A549 (cell line): ENCODE data around the gene EP400. TPM values are rescaled to one million over a fixed set of nuclear protein-coding genes. Genes with fewer than 3 reads are reported as not detected.

Experiments used
- ATAC-seq, 2 experiments: fragments of 200-7000 bp in 1 of 2; fragments of >200 bp in 1 of 2; cut with Nextera tagmentation in 1 of 2; cut with Tn5 transposase in 1 of 2; 3 replicates each; pipeline versions ENCODE4 v1.8.0 to v1.9.1; 2018 to 2020; ENCODE audit warnings: mild to moderate bottlenecking in 1 of 2, moderate library complexity in 1 of 2
- CTCF ChIA-PET: fragments of 300-600 bp; sonication (Branson Sonifier 250); formaldehyde crosslinking; extraction: SDS; loops from one replicate; lab custom pipeline; 2021; ENCODE audit warnings: antibody characterized with exemption, inconsistent platforms; lab: Yijun Ruan, JAX
- POLR2A ChIA-PET: fragments of 350-600 bp; formaldehyde crosslinking; extraction: SDS; loops from one replicate; lab custom pipeline; 2021; ENCODE audit warnings: antibody characterized with exemption, inconsistent platforms; lab: Yijun Ruan, JAX
- DNase-seq, 2 experiments: peaks; one replicate each; pipeline versions ENCODE4 v3.0.0 to v3.0.0-alpha.2; 2011 to 2016; ENCODE audit warnings: low read depth in 1 of 2, low spot score in 1 of 2
- FAIRE-seq: peaks from 2 replicates; lab custom pipeline; 2011; peaks lifted over from hg19 to GRCh38; lab: Jason Lieb, UNC
- H3K27ac ChIP-seq, 2 experiments: fragments of >200 bp; sonication (Bioruptor Twin); formaldehyde crosslinking; 3 replicates each; pipeline ENCODE4 v1.5.1; 2016 to 2017
- H3K4me1 ChIP-seq: fragments of >200 bp; sonication (Bioruptor Twin); formaldehyde crosslinking; 3 replicates; pipeline ENCODE4 v1.6.1; 2016
- H3K4me2 ChIP-seq: fragments of >200 bp; sonication (Bioruptor Twin); formaldehyde crosslinking; 3 replicates; pipeline ENCODE4 v1.6.1; 2016
- H3K4me3 ChIP-seq: fragments of >200 bp; sonication (Bioruptor Twin); formaldehyde crosslinking; 3 replicates; pipeline ENCODE4 v1.5.1; 2016
- H3K9me3 ChIP-seq: fragments of >200 bp; sonication (Bioruptor Twin); formaldehyde crosslinking; 3 replicates; pipeline ENCODE4 v1.6.1; 2016
- CBX8 ChIP-seq: fragments of 200-600 bp; sonication (generic); IDR thresholded peaks from 2 replicates; pipeline ENCODE4 v1.6.1; 2016
- CEBPB ChIP-seq, 2 experiments: fragments of >200 bp in 1 of 2; sonication (Bioruptor Twin) in 1 of 2; formaldehyde crosslinking in 1 of 2; IDR thresholded peaks; 2 replicates each; pipeline ENCODE4 v1.6.1; 2012 to 2016
- EHMT2 ChIP-seq: fragments of 200-600 bp; sonication (generic); IDR thresholded peaks from 2 replicates; pipeline ENCODE4 v1.6.1; 2016; ENCODE audit warnings: antibody characterized with exemption, low read depth, mild to moderate bottlenecking, moderate library complexity
- FOSL2 ChIP-seq, 2 experiments: fragments of 450-650 bp in 1 of 2; fragments of >200 bp in 1 of 2; sonication (Bioruptor Twin) in 1 of 2; formaldehyde crosslinking; IDR thresholded peaks; 2 replicates each; pipeline versions ENCODE4 v1.5.0 to v1.6.1; 2016 to 2020; ENCODE audit warnings: mild to moderate bottlenecking in 1 of 2, moderate library complexity in 1 of 2
- GATA3 ChIP-seq: IDR thresholded peaks from 2 replicates; pipeline ENCODE4 v1.6.1; 2012; ENCODE audit warnings: borderline replicate concordance
- HEYL ChIP-seq: fragments of 250-450 bp; sonication (Bioruptor Pico); IDR thresholded peaks from 2 replicates; pipeline ENCODE4 v1.8.0; 2021; ENCODE audit warnings: mild to moderate bottlenecking, moderate library complexity
- HOXB5 ChIP-seq: fragments of 250-450 bp; sonication (Bioruptor Pico); IDR thresholded peaks from 2 replicates; pipeline ENCODE4 v1.5.0; 2020; ENCODE audit warnings: mild to moderate bottlenecking, moderate library complexity
- JUN ChIP-seq, 2 experiments: fragments of >200 bp; sonication (Bioruptor Twin); formaldehyde crosslinking; IDR thresholded peaks; 2 replicates in 1 of 2; 3 replicates in 1 of 2; pipeline ENCODE4 v1.6.1; 2016 to 2017
- KDM1A ChIP-seq: fragments of 200-600 bp; sonication (generic); IDR thresholded peaks from 2 replicates; pipeline ENCODE4 v1.6.1; 2016; ENCODE audit warnings: low read depth, mild to moderate bottlenecking
- MYC ChIP-seq: IDR thresholded peaks from 2 replicates; pipeline ENCODE4 v1.6.1; 2012; ENCODE audit warnings: mild to moderate bottlenecking, inconsistent platforms, low read length, improper control_type of control experiment, borderline replicate concordance
- NPAS2 ChIP-seq: fragments of 250-450 bp; sonication (Bioruptor Pico); IDR thresholded peaks from 2 replicates; pipeline ENCODE4 v1.8.0; 2022; ENCODE audit warnings: mild to moderate bottlenecking, moderate library complexity, borderline replicate concordance
- PHF8 ChIP-seq: fragments of 200-600 bp; sonication (generic); IDR thresholded peaks from 2 replicates; pipeline ENCODE4 v1.6.1; 2016; ENCODE audit warnings: low read depth, mild to moderate bottlenecking, antibody characterized with exemption, moderate library complexity, borderline replicate concordance
- RAD21 ChIP-seq, 2 experiments: fragments of >200 bp in 1 of 2; sonication (Bioruptor Twin) in 1 of 2; formaldehyde crosslinking in 1 of 2; IDR thresholded peaks in 1 of 2; conservative IDR thresholded peaks in 1 of 2; 2 replicates in 1 of 2; 3 replicates in 1 of 2; pipeline ENCODE4 v1.6.1; 2012 to 2018; ENCODE audit warnings: inconsistent platforms in 1 of 2
- RFX5 ChIP-seq: fragments of 450-650 bp; IDR thresholded peaks from 2 replicates; pipeline ENCODE4 v1.7.1; 2014; ENCODE audit warnings: antibody characterized with exemption, mild to moderate bottlenecking, moderate library complexity
- SREBF2 ChIP-seq: fragments of 450-650 bp; IDR thresholded peaks from 2 replicates; pipeline ENCODE4 v1.6.1; 2014; ENCODE audit warnings: mild to moderate bottlenecking, moderate library complexity
- TFCP2L1 ChIP-seq: fragments of 250-450 bp; sonication (Bioruptor Pico); IDR thresholded peaks from 2 replicates; pipeline ENCODE4 v1.5.0; 2021; ENCODE audit warnings: mild to moderate bottlenecking
- ZC3H11A ChIP-seq: fragments of 450-650 bp; IDR thresholded peaks from 2 replicates; pipeline ENCODE4 v1.6.1; 2014; ENCODE audit warnings: antibody characterized with exemption, mild to moderate bottlenecking
- WGBS: methylation state at CpG from one replicate; pipeline ENCODE4 v1.1.6; 2017; ENCODE audit errors: missing lambda C conversion rate; 5-methylcytosine and 5-hydroxymethylcytosine counted together
- polyA plus RNA-seq, 4 experiments: library from polyadenylated mRNA; depleted of rRNA in 3 of 4; stranded (reverse); fragments of >200 nt; fragmentation: RNase III in 1 of 4; extraction: RNeasy Plus Mini Kit Qiagen cat#74134 plus additional on column Dnase treatment in 1 of 4; gene quantifications; 2 replicates in 3 of 4; 3 replicates in 1 of 4; pipeline ENCODE4 v1.2.3, GENCODE V29; 2011 to 2017
- TF ChIP-seq, protein P1 (sequence below): IDR thresholded peaks from 2 replicates; pipeline ENCODE4 v1.6.1; 2012
- TF ChIP-seq, protein P2 (sequence below): fragments of 150-350 bp; IDR thresholded peaks from 2 replicates; pipeline ENCODE4 v1.6.1; 2014; ENCODE audit warnings: low read depth, mild to moderate bottlenecking, low read length
- TF ChIP-seq, protein P3 (sequence below): fragments of >200 bp; sonication (Bioruptor Twin); formaldehyde crosslinking; IDR thresholded peaks from 2 replicates; pipeline ENCODE4 v1.6.1; 2016
- TF ChIP-seq, protein P4 (sequence below): IDR thresholded peaks from 2 replicates; pipeline ENCODE4 v1.6.1; 2012; ENCODE audit warnings: low read depth, borderline replicate concordance

EP400 gene
- polyA plus RNA-seq, 2 of the 4 experiments (the other 2 are of a cell fraction), result 9.7 to 15.2 TPM

DNA sequence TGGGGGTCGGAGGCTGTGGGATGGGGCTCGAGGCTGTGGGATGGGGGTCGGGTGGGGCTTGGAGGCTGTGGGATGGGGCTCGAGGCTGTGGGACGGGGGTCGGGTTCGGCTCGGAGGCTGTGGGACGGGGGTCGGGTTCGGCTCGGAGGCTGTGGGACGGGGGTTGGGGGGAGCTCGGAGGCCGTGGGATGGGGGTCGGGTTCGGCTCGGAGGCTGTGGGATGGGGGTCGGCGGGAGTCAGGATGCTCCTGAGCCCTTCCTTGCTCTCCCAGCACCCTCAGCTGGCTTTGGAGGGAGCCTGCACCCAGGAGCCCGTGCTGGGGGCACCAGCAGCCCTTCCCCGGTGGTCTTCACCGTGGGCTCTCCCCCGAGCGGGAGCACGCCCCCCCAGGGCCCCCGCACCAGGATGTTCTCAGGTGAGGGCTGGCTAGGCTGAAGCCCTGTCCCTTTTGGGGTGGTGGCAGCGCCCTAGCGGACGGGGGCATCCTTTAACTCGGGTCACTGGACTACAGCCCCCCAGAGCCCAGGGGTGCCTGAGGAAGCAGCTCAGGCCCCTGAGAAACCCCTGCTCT lies 32.5 kb upstream of the EP400 start:
- ATAC-seq (no peak), FAIRE-seq (no peak)
- WGBS, result 96% methylated on average over 9 of the region's 31 CpGs

DNA sequence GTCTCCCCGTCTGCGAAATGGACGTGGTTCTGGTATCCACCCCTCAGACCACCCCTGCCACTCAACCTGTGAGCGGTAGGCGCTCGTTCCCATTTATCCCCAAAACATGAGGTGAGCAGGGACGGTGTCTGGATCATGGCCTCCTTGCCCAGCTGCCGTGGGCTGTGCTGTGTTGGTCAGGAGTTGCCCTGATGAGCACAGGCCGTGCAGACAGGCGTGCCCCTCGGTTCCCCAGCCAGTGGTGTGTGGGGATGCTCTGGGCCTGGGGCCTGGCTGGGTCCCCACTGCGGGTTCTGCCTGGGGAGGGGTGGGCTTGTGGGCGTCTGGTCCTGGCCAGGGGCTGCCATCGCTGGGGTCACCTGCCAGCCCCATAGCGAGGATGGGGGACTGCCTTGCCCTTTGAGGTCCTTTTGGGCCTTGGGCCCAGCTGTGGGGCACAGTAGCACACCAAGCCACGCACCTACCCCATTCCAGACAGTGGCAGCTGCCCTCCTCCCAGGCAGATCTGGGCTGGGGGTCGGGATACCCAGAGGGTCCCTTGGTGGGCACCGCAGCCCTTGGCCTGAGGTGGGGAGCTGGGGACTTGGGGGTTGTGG lies 31.9 kb upstream of the EP400 start:
- CTCF ChIA-PET, result interaction anchor here (0.6 to 1.8 kb wide), 5 partner anchors 45 to 82 kb away, joined by 3 to 5 read pairs (median 4); no protein-coding TSS in a partner anchor
- POLR2A ChIA-PET, result no interaction called here
- DNase-seq, result no peak

More for the DNA sequence above, 32.5 kb upstream of the EP400 start:
- TF ChIP-seq CEBPB (IDR thresholded peaks at IDR 0.05) (no peak), PHF8 (no peak), RAD21 (conservative IDR thresholded peaks at IDR 0.05 in 1 of 2, IDR thresholded peaks at IDR 0.05 in 1 of 2) (no peak), JUN (IDR thresholded peaks at IDR 0.05) (no peak), TFCP2L1 (CRISPR knock-in tag) (no peak), EHMT2 (no peak), KDM1A (no peak), HEYL (CRISPR knock-in tag) (no peak), HOXB5 (CRISPR knock-in tag) (no peak), SREBF2 (no peak), FOSL2 (IDR thresholded peaks at IDR 0.05) (no peak), FOSL2 (CRISPR knock-in tag; IDR thresholded peaks at IDR 0.05) (no peak), CBX8 (no peak), NPAS2 (no peak)
- TF ChIP-seq, protein P1, sequence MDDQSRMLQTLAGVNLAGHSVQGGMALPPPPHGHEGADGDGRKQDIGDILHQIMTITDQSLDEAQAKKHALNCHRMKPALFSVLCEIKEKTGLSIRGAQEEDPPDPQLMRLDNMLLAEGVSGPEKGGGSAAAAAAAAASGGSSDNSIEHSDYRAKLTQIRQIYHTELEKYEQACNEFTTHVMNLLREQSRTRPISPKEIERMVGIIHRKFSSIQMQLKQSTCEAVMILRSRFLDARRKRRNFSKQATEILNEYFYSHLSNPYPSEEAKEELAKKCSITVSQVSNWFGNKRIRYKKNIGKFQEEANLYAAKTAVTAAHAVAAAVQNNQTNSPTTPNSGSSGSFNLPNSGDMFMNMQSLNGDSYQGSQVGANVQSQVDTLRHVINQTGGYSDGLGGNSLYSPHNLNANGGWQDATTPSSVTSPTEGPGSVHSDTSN, result no peak
- TF ChIP-seq, protein P2, sequence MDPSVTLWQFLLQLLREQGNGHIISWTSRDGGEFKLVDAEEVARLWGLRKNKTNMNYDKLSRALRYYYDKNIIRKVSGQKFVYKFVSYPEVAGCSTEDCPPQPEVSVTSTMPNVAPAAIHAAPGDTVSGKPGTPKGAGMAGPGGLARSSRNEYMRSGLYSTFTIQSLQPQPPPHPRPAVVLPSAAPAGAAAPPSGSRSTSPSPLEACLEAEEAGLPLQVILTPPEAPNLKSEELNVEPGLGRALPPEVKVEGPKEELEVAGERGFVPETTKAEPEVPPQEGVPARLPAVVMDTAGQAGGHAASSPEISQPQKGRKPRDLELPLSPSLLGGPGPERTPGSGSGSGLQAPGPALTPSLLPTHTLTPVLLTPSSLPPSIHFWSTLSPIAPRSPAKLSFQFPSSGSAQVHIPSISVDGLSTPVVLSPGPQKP, result no peak
- H3K9me3 ChIP-seq, result no peaks in the 10 kb centered on the region
- H3K4me2 ChIP-seq, result no peak overlapping the region
- no peak overlapping the region for H3K4me3 ChIP-seq
- POLR2A ChIA-PET, result no interaction called here
- DNase-seq, result no peak
- no peak overlapping the region for H3K27ac ChIP-seq
- CTCF ChIA-PET, result interaction anchor here (0.6 to 1.8 kb wide), 5 partner anchors 45 to 81 kb away, joined by 3 to 5 read pairs (median 4); no protein-coding TSS in a partner anchor
- peaks cover 11% of the 10 kb centered on the region for H3K4me1 ChIP-seq

More for the DNA sequence above, 31.9 kb upstream of the EP400 start:
- FAIRE-seq (no peak), ATAC-seq (peak in 1 of 2 experiments; percentile 5; a peak in 1 of 6 replicates)
- WGBS, result 97% methylated on average over 17 of the region's 18 CpGs
- TF ChIP-seq, protein P2, result no peak
- TF ChIP-seq, protein P3, sequence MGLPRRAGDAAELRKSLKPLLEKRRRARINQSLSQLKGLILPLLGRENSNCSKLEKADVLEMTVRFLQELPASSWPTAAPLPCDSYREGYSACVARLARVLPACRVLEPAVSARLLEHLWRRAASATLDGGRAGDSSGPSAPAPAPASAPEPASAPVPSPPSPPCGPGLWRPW, result no peak
- no peak for TF ChIP-seq MYC
- TF ChIP-seq RFX5, result no peak
- TF ChIP-seq ZC3H11A, result no peak
- no peak for TF ChIP-seq GATA3
- no peak for TF ChIP-seq TFCP2L1 (CRISPR knock-in tag)
- TF ChIP-seq, protein P4, sequence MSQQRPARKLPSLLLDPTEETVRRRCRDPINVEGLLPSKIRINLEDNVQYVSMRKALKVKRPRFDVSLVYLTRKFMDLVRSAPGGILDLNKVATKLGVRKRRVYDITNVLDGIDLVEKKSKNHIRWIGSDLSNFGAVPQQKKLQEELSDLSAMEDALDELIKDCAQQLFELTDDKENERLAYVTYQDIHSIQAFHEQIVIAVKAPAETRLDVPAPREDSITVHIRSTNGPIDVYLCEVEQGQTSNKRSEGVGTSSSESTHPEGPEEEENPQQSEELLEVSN, result no peak
- Histone ChIP-seq H3K4me2 (no peak overlapping the region), H3K4me1 (peaks cover 5% of the 10 kb centered on the region), H3K27ac (no peak overlapping the region), H3K4me3 (no peak overlapping the region), H3K9me3 (no peaks in the 10 kb centered on the region)
